ENCODE measurements around the gene DCXR. TPM values are rescaled to one million over a fixed set of nuclear protein-coding genes. Genes with fewer than 3 reads are reported as not detected.

The DCXR gene
- total RNA-seq, 2 donors from 2014 or later: 235 to 744 TPM

GRCh38 chr17:82006468-82007227 is 30.8 kb downstream of the DCXR start:
- intact Hi-C loops (cut with DNase I): no loop called here
- Histone ChIP-seq H3K27me3 (replicated peaks; ENCODE audit: insufficient read depth) (no peaks in the 10 kb centered on the region), H3K4me3 (no peak overlapping the region), H3K9me3 (no peaks in the 10 kb centered on the region), H3K27ac (no peak overlapping the region), H3K36me3 (no peaks in the 10 kb centered on the region), H3K4me1 (replicated peaks) (no peaks in the 10 kb centered on the region)
- no peak for TF ChIP-seq POLR2A (IDR thresholded peaks at IDR 0.05)
- no peak for TF ChIP-seq CTCF (IDR thresholded peaks at IDR 0.05)
- no peak for TF ChIP-seq POLR2AphosphoS5 (IDR thresholded peaks at IDR 0.05)
- no peak for DNase-seq (ENCODE audit: low spot score)
- 51% methylated on average over 24 of the region's 24 CpGs for WGBS

- no peaks in the 10 kb centered on the region for H3K4me1 ChIP-seq (replicated peaks)
- H3K27me3 ChIP-seq (replicated peaks; ENCODE audit: insufficient read depth): no peaks in the 10 kb centered on the region
- no peaks in the 10 kb centered on the region for H3K36me3 ChIP-seq
- TF ChIP-seq POLR2AphosphoS5 (IDR thresholded peaks at IDR 0.05): no peak
- intact Hi-C loops (cut with DNase I): no loop called here
- no peak overlapping the region for H3K4me3 ChIP-seq
- H3K9me3 ChIP-seq: no peaks in the 10 kb centered on the region
- WGBS: 86% methylated on average over 30 of the region's 30 CpGs
- no peak for DNase-seq (ENCODE audit: low spot score)
- no peak overlapping the region for H3K27ac ChIP-seq
Observed at GRCh38 chr17:82005701-82006348, 31.7 kb downstream of the DCXR start.

GRCh38 chr17:82004517-82005455 is 32.7 kb downstream of the DCXR start:
- TF ChIP-seq CTCF (IDR thresholded peaks at IDR 0.05) (no peak), POLR2A (IDR thresholded peaks at IDR 0.05) (no peak)
- intact Hi-C loops (cut with DNase I): no loop called here
- WGBS: 91% methylated on average over 27 of the region's 41 CpGs
- Histone ChIP-seq H3K9me3 (no peaks in the 10 kb centered on the region), H3K4me3 (no peak overlapping the region), H3K27ac (no peak overlapping the region), H3K27me3 (replicated peaks; ENCODE audit: insufficient read depth) (no peaks in the 10 kb centered on the region), H3K4me1 (replicated peaks) (no peaks in the 10 kb centered on the region), H3K36me3 (no peaks in the 10 kb centered on the region)
- DNase-seq (ENCODE audit: low spot score): no peak

- H3K27ac ChIP-seq: no peak overlapping the region
- intact Hi-C loops (cut with DNase I): no loop called here
- TF ChIP-seq POLR2AphosphoS5 (IDR thresholded peaks at IDR 0.05) (peak; percentile 29), POLR2A (IDR thresholded peaks at IDR 0.05) (peak; percentile 7), CTCF (IDR thresholded peaks at IDR 0.05) (no peak)
- no peaks in the 10 kb centered on the region for H3K4me1 ChIP-seq (replicated peaks)
- DNase-seq (ENCODE audit: low spot score): no peak
- H3K9me3 ChIP-seq: no peaks in the 10 kb centered on the region
- H3K27me3 ChIP-seq (replicated peaks; ENCODE audit: insufficient read depth): no peaks in the 10 kb centered on the region
- no peak overlapping the region for H3K4me3 ChIP-seq
- H3K36me3 ChIP-seq: no peaks in the 10 kb centered on the region
- WGBS: 49% methylated on average over 53 of the region's 53 CpGs
Observed at GRCh38 chr17:82003411-82004381, 33.8 kb downstream of the DCXR start.
